HL-60 (cell line): ENCODE results near the gene ITGA7.

Source experiments
- DNase-seq, 2 experiments: peaks; one replicate each; pipeline ENCODE4 v3.0.0-alpha.2; 2010 to 2020; ENCODE audit warnings: low read depth in 1 of 2, low spot score in 1 of 2
- H3K27ac ChIP-seq: fragments of 250-450 bp; sonication (Bioruptor Pico); replicated peaks from 2 replicates; pipeline ENCODE4 v1.5.1; 2020; ENCODE audit warnings: mild to moderate bottlenecking, moderate library complexity
- H3K27me3 ChIP-seq: fragments of 250-450 bp; sonication (Bioruptor Pico); 2 replicates; pipeline ENCODE4 v1.5.1; 2021; ENCODE audit warnings: mild to moderate bottlenecking, moderate library complexity; ENCODE audit not compliant: insufficient read depth, poor library complexity, severe bottlenecking
- H3K4me3 ChIP-seq: replicated peaks from 2 replicates; pipeline ENCODE4 v1.5.1; 2011; ENCODE audit warnings: mild to moderate bottlenecking, control low read depth, low read length; ENCODE audit not compliant: insufficient read depth
- GABPA ChIP-seq: IDR thresholded peaks from 2 replicates; pipeline ENCODE4 v1.6.1; 2012; ENCODE audit warnings: low read depth
- POLR2AphosphoS5 ChIP-seq: IDR thresholded peaks from 2 replicates; pipeline ENCODE4 v1.6.1; 2012; ENCODE audit warnings: low read depth
- SPI1 ChIP-seq: IDR thresholded peaks from 2 replicates; pipeline ENCODE4 v1.6.1; 2012; ENCODE audit warnings: low read depth, mild to moderate bottlenecking, borderline replicate concordance
- TF ChIP-seq, protein P1 (sequence below): IDR thresholded peaks from 2 replicates; pipeline ENCODE4 v1.6.1; 2012; ENCODE audit warnings: low read depth; ENCODE audit not compliant: insufficient replicate concordance
- TF ChIP-seq, protein P2 (sequence below): IDR thresholded peaks from one replicate; pipeline ENCODE4 v1.5.1; 2011; ENCODE audit warnings: low read length, control low read depth, inconsistent platforms; ENCODE audit not compliant: insufficient read depth

Gene ITGA7

DNA sequence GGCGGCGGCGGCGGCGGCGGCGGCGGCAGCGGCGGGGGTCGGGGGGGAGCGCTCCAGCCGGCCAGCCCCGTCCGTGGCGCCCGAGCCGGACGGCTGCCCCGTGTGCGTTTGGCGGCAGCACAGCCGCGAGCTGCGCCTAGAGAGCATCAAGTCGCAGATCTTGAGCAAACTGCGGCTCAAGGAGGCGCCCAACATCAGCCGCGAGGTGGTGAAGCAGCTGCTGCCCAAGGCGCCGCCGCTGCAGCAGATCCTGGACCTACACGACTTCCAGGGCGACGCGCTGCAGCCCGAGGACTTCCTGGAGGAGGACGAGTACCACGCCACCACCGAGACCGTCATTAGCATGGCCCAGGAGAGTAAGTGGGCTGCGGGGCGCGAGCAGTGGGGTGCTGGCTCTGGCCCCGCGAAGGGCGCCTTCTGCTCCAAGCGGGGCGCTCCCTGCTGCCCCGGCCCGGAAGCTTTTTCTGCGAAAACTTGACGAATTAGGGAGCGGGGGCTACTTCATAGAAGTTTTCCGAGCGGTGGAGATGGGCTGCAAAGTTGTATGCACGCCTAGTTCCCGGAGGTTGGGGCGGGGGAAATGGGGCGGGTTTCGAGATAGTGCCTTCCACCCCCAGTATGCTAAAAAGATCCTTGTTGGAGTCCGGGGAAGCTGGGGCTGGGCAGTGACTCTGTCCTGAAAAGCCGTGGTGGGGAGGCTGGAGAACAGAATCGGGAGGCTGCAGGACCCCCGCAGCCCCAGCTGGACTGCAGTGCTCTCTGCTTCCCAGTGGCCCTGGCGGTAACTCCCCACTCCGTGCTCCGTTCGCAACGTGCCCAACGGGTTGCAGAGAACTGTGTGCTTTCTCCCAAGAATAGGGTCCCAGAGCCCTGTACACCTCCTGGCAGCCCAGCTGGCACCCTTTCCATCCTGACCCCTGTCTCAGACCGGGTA, 36.0 kb upstream of the ITGA7 start:
- peak overlapping the region; percentile 72 for H3K4me3 ChIP-seq
- peak overlapping the region; percentile 30; the same call in 1 of the 2 replicates for H3K27ac ChIP-seq
- H3K27me3 ChIP-seq = peaks cover 6% of the 10 kb centered on the region
- DNase-seq = peak; percentile 59 to 72
- TF ChIP-seq, protein P1, sequence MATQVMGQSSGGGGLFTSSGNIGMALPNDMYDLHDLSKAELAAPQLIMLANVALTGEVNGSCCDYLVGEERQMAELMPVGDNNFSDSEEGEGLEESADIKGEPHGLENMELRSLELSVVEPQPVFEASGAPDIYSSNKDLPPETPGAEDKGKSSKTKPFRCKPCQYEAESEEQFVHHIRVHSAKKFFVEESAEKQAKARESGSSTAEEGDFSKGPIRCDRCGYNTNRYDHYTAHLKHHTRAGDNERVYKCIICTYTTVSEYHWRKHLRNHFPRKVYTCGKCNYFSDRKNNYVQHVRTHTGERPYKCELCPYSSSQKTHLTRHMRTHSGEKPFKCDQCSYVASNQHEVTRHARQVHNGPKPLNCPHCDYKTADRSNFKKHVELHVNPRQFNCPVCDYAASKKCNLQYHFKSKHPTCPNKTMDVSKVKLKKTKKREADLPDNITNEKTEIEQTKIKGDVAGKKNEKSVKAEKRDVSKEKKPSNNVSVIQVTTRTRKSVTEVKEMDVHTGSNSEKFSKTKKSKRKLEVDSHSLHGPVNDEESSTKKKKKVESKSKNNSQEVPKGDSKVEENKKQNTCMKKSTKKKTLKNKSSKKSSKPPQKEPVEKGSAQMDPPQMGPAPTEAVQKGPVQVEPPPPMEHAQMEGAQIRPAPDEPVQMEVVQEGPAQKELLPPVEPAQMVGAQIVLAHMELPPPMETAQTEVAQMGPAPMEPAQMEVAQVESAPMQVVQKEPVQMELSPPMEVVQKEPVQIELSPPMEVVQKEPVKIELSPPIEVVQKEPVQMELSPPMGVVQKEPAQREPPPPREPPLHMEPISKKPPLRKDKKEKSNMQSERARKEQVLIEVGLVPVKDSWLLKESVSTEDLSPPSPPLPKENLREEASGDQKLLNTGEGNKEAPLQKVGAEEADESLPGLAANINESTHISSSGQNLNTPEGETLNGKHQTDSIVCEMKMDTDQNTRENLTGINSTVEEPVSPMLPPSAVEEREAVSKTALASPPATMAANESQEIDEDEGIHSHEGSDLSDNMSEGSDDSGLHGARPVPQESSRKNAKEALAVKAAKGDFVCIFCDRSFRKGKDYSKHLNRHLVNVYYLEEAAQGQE = no peak
- TF ChIP-seq GABPA (no peak), SPI1 (no peak)
- TF ChIP-seq, protein P2, sequence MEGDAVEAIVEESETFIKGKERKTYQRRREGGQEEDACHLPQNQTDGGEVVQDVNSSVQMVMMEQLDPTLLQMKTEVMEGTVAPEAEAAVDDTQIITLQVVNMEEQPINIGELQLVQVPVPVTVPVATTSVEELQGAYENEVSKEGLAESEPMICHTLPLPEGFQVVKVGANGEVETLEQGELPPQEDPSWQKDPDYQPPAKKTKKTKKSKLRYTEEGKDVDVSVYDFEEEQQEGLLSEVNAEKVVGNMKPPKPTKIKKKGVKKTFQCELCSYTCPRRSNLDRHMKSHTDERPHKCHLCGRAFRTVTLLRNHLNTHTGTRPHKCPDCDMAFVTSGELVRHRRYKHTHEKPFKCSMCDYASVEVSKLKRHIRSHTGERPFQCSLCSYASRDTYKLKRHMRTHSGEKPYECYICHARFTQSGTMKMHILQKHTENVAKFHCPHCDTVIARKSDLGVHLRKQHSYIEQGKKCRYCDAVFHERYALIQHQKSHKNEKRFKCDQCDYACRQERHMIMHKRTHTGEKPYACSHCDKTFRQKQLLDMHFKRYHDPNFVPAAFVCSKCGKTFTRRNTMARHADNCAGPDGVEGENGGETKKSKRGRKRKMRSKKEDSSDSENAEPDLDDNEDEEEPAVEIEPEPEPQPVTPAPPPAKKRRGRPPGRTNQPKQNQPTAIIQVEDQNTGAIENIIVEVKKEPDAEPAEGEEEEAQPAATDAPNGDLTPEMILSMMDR = no peak

DNA sequence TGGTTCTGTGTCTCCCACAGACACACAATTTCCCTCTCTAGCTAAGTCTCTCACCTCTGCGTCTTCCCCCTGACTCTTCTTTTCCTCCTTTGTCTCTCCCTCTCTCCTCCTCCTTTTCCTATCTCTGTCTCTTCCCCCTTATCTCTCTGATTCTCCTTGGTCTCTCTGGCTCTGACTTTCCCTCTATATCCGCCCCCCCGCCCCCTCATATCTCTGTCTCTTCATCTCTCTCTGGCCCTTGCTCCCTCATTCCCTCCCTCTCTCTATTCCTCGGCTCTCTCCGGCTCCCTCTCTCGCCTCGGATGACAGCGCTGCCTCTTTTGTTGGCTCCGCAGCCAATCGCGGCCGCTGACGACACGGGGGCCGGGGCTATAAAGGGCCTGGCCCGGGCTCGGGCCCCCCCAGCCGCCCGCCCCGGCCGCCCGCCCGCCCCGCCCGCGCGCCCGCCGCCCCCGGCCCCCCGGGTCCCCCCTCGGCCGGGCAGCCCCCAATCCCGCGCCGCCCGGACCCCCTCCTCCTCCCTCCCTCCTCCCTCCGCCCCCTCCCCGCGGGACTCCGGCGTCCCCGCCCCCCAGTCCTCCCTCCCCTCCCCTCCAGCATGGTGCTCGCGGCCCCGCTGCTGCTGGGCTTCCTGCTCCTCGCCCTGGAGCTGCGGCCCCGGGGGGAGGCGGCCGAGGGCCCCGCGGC, 35.2 kb upstream of the ITGA7 start, which contains the start of gene GDF11:
Gene GDF11 (plus strand): TSS at position 404 of the 687 bp plus-strand sequence. CDS start 195 bp downstream, at position 599.
- no peak for TF ChIP-seq POLR2AphosphoS5
- TF ChIP-seq, protein P1 = no peak
- peak within 1 kb of the TSS; percentile 72 for H3K4me3 ChIP-seq
- peak in 1 of 2 experiments; percentile 55 for DNase-seq
- H3K27me3 ChIP-seq = peaks cover 6% of the 10 kb centered on the region
- peak within 1 kb of the TSS; percentile 30; the same call in 1 of the 2 replicates for H3K27ac ChIP-seq

DNA sequence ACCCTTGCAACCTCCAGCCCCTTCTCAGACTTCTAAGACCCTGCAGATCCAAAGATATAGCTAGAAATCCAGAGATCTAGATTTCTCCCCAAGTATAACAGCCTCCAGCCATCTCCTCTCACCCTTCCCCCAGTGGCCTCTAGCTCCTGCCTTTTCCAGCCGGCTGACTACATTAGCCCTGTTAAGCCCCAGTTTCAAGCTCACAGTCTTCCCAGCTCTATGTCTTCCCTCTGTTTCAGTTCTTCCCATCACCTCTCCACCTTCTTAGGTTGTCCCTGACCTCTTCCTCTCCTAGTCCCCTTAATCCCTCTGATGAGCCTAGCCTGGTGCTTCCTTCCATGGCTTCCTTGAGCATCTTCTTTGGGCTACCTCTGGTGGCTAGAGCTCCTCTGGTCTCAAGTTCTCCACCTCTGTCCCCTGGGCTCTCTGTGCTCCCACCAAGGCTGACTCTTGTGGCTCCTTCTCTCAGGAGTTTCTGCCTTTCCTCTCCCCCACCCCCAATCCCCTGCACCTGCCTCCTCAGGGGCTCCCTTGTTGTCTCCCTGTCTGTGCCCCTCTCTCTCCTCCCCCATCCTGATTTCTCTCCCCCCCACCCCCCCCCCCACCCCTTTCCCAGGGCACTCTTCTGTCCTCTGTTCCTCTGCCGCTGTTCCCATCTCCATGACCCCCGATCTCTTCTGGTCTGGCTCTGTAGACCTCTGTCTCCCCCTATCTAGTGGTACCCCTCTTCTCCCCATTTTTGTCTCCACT, 34.4 kb upstream of the ITGA7 start:
- H3K27ac ChIP-seq = no peak overlapping the region
- DNase-seq = no peak
- H3K27me3 ChIP-seq = peaks cover 6% of the 10 kb centered on the region
- TF ChIP-seq, protein P2 = no peak
- TF ChIP-seq, protein P1 = no peak
- no peak for TF ChIP-seq GABPA
- TF ChIP-seq SPI1 = no peak
- no peak for TF ChIP-seq POLR2AphosphoS5
- peak overlapping the region; percentile 72 for H3K4me3 ChIP-seq
